HEK293 (cell line): ENCODE results near the gene SBSN.

Experiments used
- CTCF ChIA-PET: fragments of 350-600 bp; formaldehyde crosslinking; extraction: SDS; loops from one replicate; lab custom pipeline; 2021; ENCODE audit warnings: antibody characterized with exemption; lab: Yijun Ruan, JAX
- POLR2A ChIA-PET: fragments of 300-600 bp; formaldehyde crosslinking; extraction: SDS; loops from one replicate; lab custom pipeline; 2020; ENCODE audit warnings: antibody characterized with exemption, inconsistent platforms; lab: Yijun Ruan, JAX
- H3K27ac ChIP-seq: fragments of 200-500 bp; sonication (Bioruptor generic); 2 replicates; pipeline ENCODE4 v1.5.1; 2014; ENCODE audit warnings: low read depth, low read length, control low read depth, inconsistent platforms; ENCODE audit errors: extremely low read depth
- H3K36me3 ChIP-seq, 2 experiments: fragments of 200-500 bp in 1 of 2; sonication (Bioruptor generic) in 1 of 2; 1 replicate in 1 of 2; 2 replicates in 1 of 2; pipeline ENCODE4 v1.5.1; 2014 to 2017; ENCODE audit warnings: inconsistent platforms in 2 of 2, low read length in 2 of 2; ENCODE audit not compliant: control insufficient read depth in 2 of 2, insufficient read depth in 1 of 2
- H3K4me1 ChIP-seq: fragments of 200-500 bp; sonication (Bioruptor generic); 2 replicates; pipeline ENCODE4 v1.5.1; 2014; ENCODE audit warnings: mild to moderate bottlenecking, low read length, inconsistent platforms; ENCODE audit not compliant: control insufficient read depth, insufficient read depth
- H3K4me3 ChIP-seq: 2 replicates; pipeline ENCODE4 v1.5.1; 2011; ENCODE audit warnings: low read depth, mild to moderate bottlenecking, control low read depth, low read length, moderate library complexity
- H3K9me3 ChIP-seq: fragments of 200-500 bp; sonication (Bioruptor generic); 2 replicates; pipeline ENCODE4 v1.5.1; 2014; ENCODE audit warnings: low read depth, low read length, inconsistent platforms; ENCODE audit not compliant: control insufficient read depth, insufficient read depth
- PRDM1 ChIP-seq: fragments of 450-650 bp; formaldehyde crosslinking; IDR thresholded peaks from 2 replicates; pipeline ENCODE4; 2016; ENCODE audit warnings: missing biosample characterization, missing genetic modification characterization
- SALL2 ChIP-seq: fragments of 450-650 bp; formaldehyde crosslinking; IDR thresholded peaks from 2 replicates; pipeline ENCODE4 v1.5.0; 2017; ENCODE audit warnings: missing biosample characterization, mild to moderate bottlenecking, missing genetic modification characterization, borderline replicate concordance
- SP2 ChIP-seq: fragments of 450-650 bp; formaldehyde crosslinking; IDR thresholded peaks from 2 replicates; pipeline ENCODE4 v1.5.1; 2016; ENCODE audit warnings: missing biosample characterization, missing genetic modification characterization
- ZFP37 ChIP-seq: fragments of 450-650 bp; formaldehyde crosslinking; IDR thresholded peaks from 2 replicates; pipeline ENCODE4 v1.5.1; 2016; ENCODE audit warnings: missing biosample characterization, missing genetic modification characterization
- ZIC2 ChIP-seq: fragments of 450-650 bp; formaldehyde crosslinking; IDR thresholded peaks from 2 replicates; pipeline ENCODE4 v1.5.1; 2016; ENCODE audit warnings: missing biosample characterization, missing genetic modification characterization
- ZNF114 ChIP-seq: fragments of 450-650 bp; formaldehyde crosslinking; IDR thresholded peaks from 2 replicates; pipeline ENCODE4 v1.5.0; 2017; ENCODE audit warnings: missing biosample characterization, missing genetic modification characterization
- ZNF121 ChIP-seq: fragments of 450-650 bp; formaldehyde crosslinking; IDR thresholded peaks from 2 replicates; pipeline ENCODE4 v1.5.1; 2016; ENCODE audit warnings: missing biosample characterization, missing genetic modification characterization
- ZNF174 ChIP-seq: fragments of 450-650 bp; formaldehyde crosslinking; IDR thresholded peaks from 2 replicates; pipeline ENCODE4 v1.5.0; 2017; ENCODE audit warnings: missing biosample characterization, mild to moderate bottlenecking, missing genetic modification characterization
- ZNF23 ChIP-seq: fragments of 450-650 bp; formaldehyde crosslinking; IDR thresholded peaks from 2 replicates; pipeline ENCODE4 v1.5.1; 2016; ENCODE audit warnings: missing biosample characterization, missing genetic modification characterization, borderline replicate concordance
- ZNF324 ChIP-seq: fragments of 450-650 bp; formaldehyde crosslinking; IDR thresholded peaks from 2 replicates; pipeline ENCODE4 v1.5.1; 2016; ENCODE audit warnings: missing biosample characterization, missing genetic modification characterization
- ZNF341 ChIP-seq: fragments of 450-650 bp; formaldehyde crosslinking; IDR thresholded peaks from 2 replicates; pipeline ENCODE4; 2016; ENCODE audit warnings: low read depth, missing biosample characterization, missing genetic modification characterization
- ZNF354C ChIP-seq: fragments of 450-650 bp; formaldehyde crosslinking; IDR thresholded peaks from 2 replicates; pipeline ENCODE4 v1.5.1; 2016; ENCODE audit warnings: missing biosample characterization, missing genetic modification characterization, low read depth, borderline replicate concordance
- ZNF426 ChIP-seq: fragments of 450-650 bp; formaldehyde crosslinking; IDR thresholded peaks from 2 replicates; pipeline ENCODE4 v1.5.1; 2017; ENCODE audit warnings: missing biosample characterization, missing genetic modification characterization, mild to moderate bottlenecking, inconsistent platforms, moderate library complexity
- ZNF544 ChIP-seq: fragments of 450-650 bp; formaldehyde crosslinking; IDR thresholded peaks from 2 replicates; pipeline ENCODE4 v1.5.0; 2017; ENCODE audit warnings: missing biosample characterization, missing genetic modification characterization
- ZNF610 ChIP-seq: fragments of 450-650 bp; formaldehyde crosslinking; IDR thresholded peaks from 2 replicates; pipeline ENCODE4 v1.5.1; 2016; ENCODE audit warnings: missing biosample characterization, missing genetic modification characterization, borderline replicate concordance
- ZNF623 ChIP-seq: fragments of 450-650 bp; formaldehyde crosslinking; IDR thresholded peaks from 2 replicates; pipeline ENCODE4 v1.5.1; 2016; ENCODE audit warnings: missing biosample characterization, missing genetic modification characterization
- TF ChIP-seq, protein P1 (sequence below): fragments of 450-650 bp; formaldehyde crosslinking; IDR thresholded peaks from 2 replicates; pipeline ENCODE4 v1.5.1; 2016; ENCODE audit warnings: missing biosample characterization, missing genetic modification characterization
- TF ChIP-seq, protein P2 (sequence below): fragments of 450-650 bp; formaldehyde crosslinking; IDR thresholded peaks from 2 replicates; pipeline ENCODE4 v1.5.1; 2016; ENCODE audit warnings: missing biosample characterization, missing genetic modification characterization
- TF ChIP-seq, protein P3 (sequence below): fragments of 450-650 bp; formaldehyde crosslinking; IDR thresholded peaks from 2 replicates; pipeline ENCODE4 v1.5.1; 2016; ENCODE audit warnings: missing biosample characterization, missing genetic modification characterization
- TF ChIP-seq, protein P4 (sequence below): fragments of 450-650 bp; formaldehyde crosslinking; IDR thresholded peaks from 2 replicates; pipeline ENCODE4 v1.5.1; 2017; ENCODE audit warnings: missing biosample characterization, missing genetic modification characterization
- TF ChIP-seq, protein P5 (sequence below): fragments of 450-650 bp; formaldehyde crosslinking; IDR thresholded peaks from 2 replicates; pipeline ENCODE4 v1.5.1; 2017; ENCODE audit warnings: missing biosample characterization, missing genetic modification characterization
- TF ChIP-seq, protein P6 (sequence below): fragments of 450-650 bp; formaldehyde crosslinking; IDR thresholded peaks from 2 replicates; pipeline ENCODE4 v1.5.1; 2016; ENCODE audit warnings: missing biosample characterization, missing genetic modification characterization
- TF ChIP-seq, protein P7 (sequence below): fragments of 450-650 bp; formaldehyde crosslinking; IDR thresholded peaks from 2 replicates; pipeline ENCODE4 v1.5.1; 2016; ENCODE audit warnings: missing biosample characterization, missing genetic modification characterization

Gene SBSN

DNA sequence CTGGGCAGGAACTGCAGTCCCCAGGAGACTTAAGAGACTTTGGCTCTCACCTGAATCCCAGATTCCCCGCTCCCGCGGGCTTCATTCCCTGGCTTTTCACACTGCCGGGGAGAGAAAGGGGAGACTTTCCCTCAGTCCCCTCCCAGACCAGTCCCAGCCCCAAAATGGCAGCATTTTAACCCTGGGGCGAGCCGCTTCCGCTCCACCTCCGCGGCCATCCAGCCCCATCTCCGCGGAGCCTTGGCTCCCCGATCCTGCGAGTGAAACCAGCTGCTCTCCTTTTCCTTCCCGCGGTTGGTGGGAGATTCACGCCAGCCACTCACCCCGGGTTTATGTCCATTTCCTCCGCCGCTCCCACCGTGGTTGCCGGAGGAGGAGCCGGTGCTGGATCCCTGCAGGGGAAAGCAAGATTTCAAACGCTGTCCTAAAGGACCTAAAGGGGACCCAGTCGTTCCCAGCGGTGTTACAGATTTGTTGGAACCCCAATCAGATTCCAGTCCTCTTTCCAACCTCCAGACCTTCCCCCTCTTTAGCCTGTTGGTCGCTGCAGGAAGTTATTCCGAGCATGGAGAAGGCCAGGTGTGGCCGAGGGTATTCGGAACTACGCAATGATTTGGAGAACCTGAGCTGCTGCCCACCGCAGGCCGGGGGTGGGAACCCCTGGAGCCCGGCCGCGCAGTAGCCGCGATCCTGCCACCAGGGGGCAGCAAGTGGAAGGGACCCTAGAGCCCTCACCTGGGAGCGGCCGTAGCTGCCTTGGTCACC lies 18.1 kb downstream of the SBSN start:
- peaks cover 7 to 28% of the 10 kb centered on the region in 2 experiments for H3K36me3 ChIP-seq
- peak overlapping the region; percentile 99 for H3K27ac ChIP-seq
- CTCF ChIA-PET: interaction anchor here (0.5 to 9.8 kb wide), 106 partner anchors 8 to 1675 kb away, joined by 3 to 176 read pairs (median 4); partner anchors contain the start of genes ALKBH6, FFAR1, HAMP and HAUS5
- peak overlapping the region; percentile 48 for H3K4me3 ChIP-seq
- peaks cover 15% of the 10 kb centered on the region for H3K4me1 ChIP-seq
- POLR2A ChIA-PET: interaction anchor here (0.5 to 2.2 kb wide), 32 partner anchors 10 to 605 kb away, joined by 3 to 18 read pairs (median 5); partner anchors contain the start of genes COX6B1, HAUS5, LIN37 and POLR2I
- no peaks in the 10 kb centered on the region; the same call in 1 of the 2 replicates for H3K9me3 ChIP-seq
- TF ChIP-seq ZNF114 (tag by site-specific recombination) (no peak), ZNF426 (tag by site-specific recombination) (no peak), ZIC2 (tag by site-specific recombination) (peak; percentile 77), ZNF623 (tag by site-specific recombination) (0 out of 2 replicates have a peak, but pooled peaks have one; percentile 30), ZNF324 (tag by site-specific recombination) (peak; percentile 90), ZFP37 (tag by site-specific recombination) (peak; percentile 96), ZNF174 (tag by site-specific recombination) (no peak), SP2 (tag by site-specific recombination) (peak; percentile 51; the same call in 1 of the 2 replicates), SALL2 (tag by site-specific recombination) (no peak), ZNF544 (tag by site-specific recombination) (no peak), ZNF23 (no peak), ZNF354C (no peak), ZNF610 (peak; percentile 96), ZNF341 (tag by site-specific recombination) (peak; percentile 80), ZNF121 (tag by site-specific recombination) (no peak), PRDM1 (tag by site-specific recombination) (peak; percentile 99)
- TF ChIP-seq, protein P1, sequence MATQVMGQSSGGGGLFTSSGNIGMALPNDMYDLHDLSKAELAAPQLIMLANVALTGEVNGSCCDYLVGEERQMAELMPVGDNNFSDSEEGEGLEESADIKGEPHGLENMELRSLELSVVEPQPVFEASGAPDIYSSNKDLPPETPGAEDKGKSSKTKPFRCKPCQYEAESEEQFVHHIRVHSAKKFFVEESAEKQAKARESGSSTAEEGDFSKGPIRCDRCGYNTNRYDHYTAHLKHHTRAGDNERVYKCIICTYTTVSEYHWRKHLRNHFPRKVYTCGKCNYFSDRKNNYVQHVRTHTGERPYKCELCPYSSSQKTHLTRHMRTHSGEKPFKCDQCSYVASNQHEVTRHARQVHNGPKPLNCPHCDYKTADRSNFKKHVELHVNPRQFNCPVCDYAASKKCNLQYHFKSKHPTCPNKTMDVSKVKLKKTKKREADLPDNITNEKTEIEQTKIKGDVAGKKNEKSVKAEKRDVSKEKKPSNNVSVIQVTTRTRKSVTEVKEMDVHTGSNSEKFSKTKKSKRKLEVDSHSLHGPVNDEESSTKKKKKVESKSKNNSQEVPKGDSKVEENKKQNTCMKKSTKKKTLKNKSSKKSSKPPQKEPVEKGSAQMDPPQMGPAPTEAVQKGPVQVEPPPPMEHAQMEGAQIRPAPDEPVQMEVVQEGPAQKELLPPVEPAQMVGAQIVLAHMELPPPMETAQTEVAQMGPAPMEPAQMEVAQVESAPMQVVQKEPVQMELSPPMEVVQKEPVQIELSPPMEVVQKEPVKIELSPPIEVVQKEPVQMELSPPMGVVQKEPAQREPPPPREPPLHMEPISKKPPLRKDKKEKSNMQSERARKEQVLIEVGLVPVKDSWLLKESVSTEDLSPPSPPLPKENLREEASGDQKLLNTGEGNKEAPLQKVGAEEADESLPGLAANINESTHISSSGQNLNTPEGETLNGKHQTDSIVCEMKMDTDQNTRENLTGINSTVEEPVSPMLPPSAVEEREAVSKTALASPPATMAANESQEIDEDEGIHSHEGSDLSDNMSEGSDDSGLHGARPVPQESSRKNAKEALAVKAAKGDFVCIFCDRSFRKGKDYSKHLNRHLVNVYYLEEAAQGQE (tag by site-specific recombination): peak; percentile 77
- TF ChIP-seq, protein P2, sequence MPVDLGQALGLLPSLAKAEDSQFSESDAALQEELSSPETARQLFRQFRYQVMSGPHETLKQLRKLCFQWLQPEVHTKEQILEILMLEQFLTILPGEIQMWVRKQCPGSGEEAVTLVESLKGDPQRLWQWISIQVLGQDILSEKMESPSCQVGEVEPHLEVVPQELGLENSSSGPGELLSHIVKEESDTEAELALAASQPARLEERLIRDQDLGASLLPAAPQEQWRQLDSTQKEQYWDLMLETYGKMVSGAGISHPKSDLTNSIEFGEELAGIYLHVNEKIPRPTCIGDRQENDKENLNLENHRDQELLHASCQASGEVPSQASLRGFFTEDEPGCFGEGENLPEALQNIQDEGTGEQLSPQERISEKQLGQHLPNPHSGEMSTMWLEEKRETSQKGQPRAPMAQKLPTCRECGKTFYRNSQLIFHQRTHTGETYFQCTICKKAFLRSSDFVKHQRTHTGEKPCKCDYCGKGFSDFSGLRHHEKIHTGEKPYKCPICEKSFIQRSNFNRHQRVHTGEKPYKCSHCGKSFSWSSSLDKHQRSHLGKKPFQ (tag by site-specific recombination): peak; percentile 89
- TF ChIP-seq, protein P3, sequence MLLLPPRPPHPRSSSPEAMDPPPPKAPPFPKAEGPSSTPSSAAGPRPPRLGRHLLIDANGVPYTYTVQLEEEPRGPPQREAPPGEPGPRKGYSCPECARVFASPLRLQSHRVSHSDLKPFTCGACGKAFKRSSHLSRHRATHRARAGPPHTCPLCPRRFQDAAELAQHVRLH (tag by site-specific recombination): peak; percentile 80
- TF ChIP-seq, protein P4, sequence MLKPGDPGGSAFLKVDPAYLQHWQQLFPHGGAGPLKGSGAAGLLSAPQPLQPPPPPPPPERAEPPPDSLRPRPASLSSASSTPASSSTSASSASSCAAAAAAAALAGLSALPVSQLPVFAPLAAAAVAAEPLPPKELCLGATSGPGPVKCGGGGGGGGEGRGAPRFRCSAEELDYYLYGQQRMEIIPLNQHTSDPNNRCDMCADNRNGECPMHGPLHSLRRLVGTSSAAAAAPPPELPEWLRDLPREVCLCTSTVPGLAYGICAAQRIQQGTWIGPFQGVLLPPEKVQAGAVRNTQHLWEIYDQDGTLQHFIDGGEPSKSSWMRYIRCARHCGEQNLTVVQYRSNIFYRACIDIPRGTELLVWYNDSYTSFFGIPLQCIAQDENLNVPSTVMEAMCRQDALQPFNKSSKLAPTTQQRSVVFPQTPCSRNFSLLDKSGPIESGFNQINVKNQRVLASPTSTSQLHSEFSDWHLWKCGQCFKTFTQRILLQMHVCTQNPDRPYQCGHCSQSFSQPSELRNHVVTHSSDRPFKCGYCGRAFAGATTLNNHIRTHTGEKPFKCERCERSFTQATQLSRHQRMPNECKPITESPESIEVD (tag by site-specific recombination): no peak
- TF ChIP-seq, protein P5, sequence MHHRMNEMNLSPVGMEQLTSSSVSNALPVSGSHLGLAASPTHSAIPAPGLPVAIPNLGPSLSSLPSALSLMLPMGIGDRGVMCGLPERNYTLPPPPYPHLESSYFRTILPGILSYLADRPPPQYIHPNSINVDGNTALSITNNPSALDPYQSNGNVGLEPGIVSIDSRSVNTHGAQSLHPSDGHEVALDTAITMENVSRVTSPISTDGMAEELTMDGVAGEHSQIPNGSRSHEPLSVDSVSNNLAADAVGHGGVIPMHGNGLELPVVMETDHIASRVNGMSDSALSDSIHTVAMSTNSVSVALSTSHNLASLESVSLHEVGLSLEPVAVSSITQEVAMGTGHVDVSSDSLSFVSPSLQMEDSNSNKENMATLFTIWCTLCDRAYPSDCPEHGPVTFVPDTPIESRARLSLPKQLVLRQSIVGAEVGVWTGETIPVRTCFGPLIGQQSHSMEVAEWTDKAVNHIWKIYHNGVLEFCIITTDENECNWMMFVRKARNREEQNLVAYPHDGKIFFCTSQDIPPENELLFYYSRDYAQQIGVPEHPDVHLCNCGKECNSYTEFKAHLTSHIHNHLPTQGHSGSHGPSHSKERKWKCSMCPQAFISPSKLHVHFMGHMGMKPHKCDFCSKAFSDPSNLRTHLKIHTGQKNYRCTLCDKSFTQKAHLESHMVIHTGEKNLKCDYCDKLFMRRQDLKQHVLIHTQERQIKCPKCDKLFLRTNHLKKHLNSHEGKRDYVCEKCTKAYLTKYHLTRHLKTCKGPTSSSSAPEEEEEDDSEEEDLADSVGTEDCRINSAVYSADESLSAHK: peak; percentile 56; the same call in 1 of the 2 replicates
- TF ChIP-seq, protein P6, sequence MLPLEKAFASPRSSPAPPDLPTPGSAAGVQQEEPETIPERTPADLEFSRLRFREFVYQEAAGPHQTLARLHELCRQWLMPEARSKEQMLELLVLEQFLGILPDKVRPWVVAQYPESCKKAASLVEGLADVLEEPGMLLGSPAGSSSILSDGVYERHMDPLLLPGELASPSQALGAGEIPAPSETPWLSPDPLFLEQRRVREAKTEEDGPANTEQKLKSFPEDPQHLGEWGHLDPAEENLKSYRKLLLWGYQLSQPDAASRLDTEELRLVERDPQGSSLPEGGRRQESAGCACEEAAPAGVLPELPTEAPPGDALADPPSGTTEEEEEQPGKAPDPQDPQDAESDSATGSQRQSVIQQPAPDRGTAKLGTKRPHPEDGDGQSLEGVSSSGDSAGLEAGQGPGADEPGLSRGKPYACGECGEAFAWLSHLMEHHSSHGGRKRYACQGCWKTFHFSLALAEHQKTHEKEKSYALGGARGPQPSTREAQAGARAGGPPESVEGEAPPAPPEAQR: peak; percentile 11; the same call in 1 of the 2 replicates
- TF ChIP-seq, protein P7, sequence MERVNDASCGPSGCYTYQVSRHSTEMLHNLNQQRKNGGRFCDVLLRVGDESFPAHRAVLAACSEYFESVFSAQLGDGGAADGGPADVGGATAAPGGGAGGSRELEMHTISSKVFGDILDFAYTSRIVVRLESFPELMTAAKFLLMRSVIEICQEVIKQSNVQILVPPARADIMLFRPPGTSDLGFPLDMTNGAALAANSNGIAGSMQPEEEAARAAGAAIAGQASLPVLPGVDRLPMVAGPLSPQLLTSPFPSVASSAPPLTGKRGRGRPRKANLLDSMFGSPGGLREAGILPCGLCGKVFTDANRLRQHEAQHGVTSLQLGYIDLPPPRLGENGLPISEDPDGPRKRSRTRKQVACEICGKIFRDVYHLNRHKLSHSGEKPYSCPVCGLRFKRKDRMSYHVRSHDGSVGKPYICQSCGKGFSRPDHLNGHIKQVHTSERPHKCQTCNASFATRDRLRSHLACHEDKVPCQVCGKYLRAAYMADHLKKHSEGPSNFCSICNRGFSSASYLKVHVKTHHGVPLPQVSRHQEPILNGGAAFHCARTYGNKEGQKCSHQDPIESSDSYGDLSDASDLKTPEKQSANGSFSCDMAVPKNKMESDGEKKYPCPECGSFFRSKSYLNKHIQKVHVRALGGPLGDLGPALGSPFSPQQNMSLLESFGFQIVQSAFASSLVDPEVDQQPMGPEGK (tag by site-specific recombination): peak; percentile 95
